Dendritic cell treated with granulocyte-macrophage colony-stimulating factor and Interleukin-4, amounts not matched to agents 40 ng/mL and 50 ng/mL, for 4 days (primary cell): ENCODE measurements around the gene POMGNT1.

Source experiments
- H3K27ac Mint-ChIP-seq: one replicate; pipeline ENCODE4 v1.8.0; 2022; ENCODE audit warnings: mild to moderate bottlenecking, mixed read lengths
- H3K27me3 Mint-ChIP-seq: one replicate; pipeline ENCODE4 v1.8.0; 2022; ENCODE audit warnings: mild to moderate bottlenecking, mixed read lengths
- H3K36me3 Mint-ChIP-seq: one replicate; pipeline ENCODE4 v1.8.0; 2022; ENCODE audit warnings: low read depth, mixed read lengths
- H3K4me1 Mint-ChIP-seq: one replicate; pipeline ENCODE4 v1.8.0; 2022; ENCODE audit warnings: low read depth, mixed read lengths
- H3K4me3 Mint-ChIP-seq: one replicate; pipeline ENCODE4 v1.8.0; 2022; ENCODE audit warnings: mild to moderate bottlenecking, moderate library complexity, mixed read lengths
- H3K9me3 Mint-ChIP-seq: one replicate; pipeline ENCODE4 v1.8.0; 2022; ENCODE audit warnings: mixed read lengths
- intact Hi-C: fragments of 100-400 bp; cut with micrococcal nuclease; formaldehyde crosslinking; loops from one replicate; pipeline ENCODE4 v1.15.0; 2022

POMGNT1 gene

DNA sequence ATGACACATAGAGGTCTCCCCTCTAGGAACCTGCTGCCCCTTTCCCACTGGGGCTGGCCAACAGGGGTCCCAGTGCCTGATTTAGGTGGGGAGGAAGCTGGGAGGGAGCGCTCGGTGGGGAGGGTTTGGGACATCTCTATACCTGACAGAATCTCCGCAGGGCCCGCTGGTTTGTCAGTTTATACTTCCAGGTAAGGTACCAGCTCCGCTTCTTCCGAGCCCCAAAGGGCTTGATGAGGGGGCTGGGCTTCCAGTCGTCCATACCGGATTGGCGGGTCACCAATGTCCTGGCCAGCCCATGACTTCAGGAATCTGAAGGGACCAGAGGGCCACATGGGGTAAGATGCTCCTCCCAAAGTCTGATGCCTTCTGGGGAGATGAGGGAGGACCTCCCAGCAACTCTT, 672 bp downstream of the POMGNT1 start:
- Mint-ChIP-seq H3K36me3 (peaks cover 34% of the 10 kb centered on the region), H3K9me3 (no peaks in the 10 kb centered on the region), H3K27ac (peak overlapping the region; percentile 76), H3K27me3 (peaks cover under 1% of the 10 kb centered on the region), H3K4me1 (peaks cover 30% of the 10 kb centered on the region), H3K4me3 (peak overlapping the region; percentile 82)
- intact Hi-C loops: no loop called here

DNA sequence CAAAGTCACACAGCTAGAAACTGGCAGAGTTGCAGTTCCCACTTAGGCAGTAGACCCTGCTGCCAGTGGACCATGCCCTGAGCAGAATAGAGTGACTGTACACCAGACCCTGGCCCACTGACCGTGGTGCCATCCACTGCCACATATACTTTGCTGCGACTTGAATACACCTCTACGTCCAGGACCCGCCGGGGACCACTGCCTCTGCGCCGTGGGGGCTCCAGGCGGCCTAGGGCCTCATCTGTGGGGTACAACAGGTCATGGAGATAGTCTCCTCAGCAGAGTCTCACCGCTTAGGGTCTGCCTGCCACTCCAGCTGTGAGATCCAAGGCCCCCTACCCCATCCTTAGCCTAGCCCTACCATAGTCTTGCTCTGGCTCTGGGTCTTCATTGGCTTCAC, 1.6 kb downstream of the POMGNT1 start:
- intact Hi-C loops: no loop called here
- Mint-ChIP-seq H3K9me3 (no peaks in the 10 kb centered on the region), H3K27ac (no peak overlapping the region), H3K4me1 (peaks cover 28% of the 10 kb centered on the region), H3K27me3 (no peaks in the 10 kb centered on the region), H3K36me3 (peaks cover 43% of the 10 kb centered on the region), H3K4me3 (no peak overlapping the region)

DNA sequence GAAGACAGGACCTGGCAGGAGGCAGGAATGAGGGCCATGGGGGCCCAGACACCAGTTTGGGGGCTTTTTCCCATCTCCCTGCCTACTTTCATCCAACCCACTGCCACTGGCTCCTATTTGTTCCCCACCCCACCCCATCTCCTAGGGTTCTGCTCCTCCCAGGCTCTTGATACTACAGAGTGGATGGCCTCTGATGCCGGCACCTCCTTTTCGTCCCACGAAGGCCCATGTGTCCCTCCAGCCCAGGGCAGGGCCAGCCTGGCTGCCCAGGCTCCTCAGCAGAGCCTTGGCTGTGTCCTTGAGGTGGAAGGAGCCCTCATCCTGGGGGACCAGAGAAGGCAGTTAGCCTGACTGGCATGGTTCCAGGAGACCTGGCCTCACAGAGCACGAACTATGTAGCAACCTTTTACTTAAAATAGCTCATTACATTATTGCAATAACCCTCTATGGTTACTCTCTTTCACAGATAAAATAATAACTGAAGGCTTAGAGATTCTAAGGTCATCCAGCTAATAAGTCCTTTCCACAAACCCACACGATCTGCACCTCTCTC, 3.5 kb downstream of the POMGNT1 start:
- Mint-ChIP-seq H3K4me1 (peaks cover 28% of the 10 kb centered on the region), H3K4me3 (no peak overlapping the region), H3K27ac (no peak overlapping the region), H3K36me3 (peaks cover 53% of the 10 kb centered on the region), H3K9me3 (no peaks in the 10 kb centered on the region), H3K27me3 (no peaks in the 10 kb centered on the region)
- intact Hi-C loops: no loop called here

DNA sequence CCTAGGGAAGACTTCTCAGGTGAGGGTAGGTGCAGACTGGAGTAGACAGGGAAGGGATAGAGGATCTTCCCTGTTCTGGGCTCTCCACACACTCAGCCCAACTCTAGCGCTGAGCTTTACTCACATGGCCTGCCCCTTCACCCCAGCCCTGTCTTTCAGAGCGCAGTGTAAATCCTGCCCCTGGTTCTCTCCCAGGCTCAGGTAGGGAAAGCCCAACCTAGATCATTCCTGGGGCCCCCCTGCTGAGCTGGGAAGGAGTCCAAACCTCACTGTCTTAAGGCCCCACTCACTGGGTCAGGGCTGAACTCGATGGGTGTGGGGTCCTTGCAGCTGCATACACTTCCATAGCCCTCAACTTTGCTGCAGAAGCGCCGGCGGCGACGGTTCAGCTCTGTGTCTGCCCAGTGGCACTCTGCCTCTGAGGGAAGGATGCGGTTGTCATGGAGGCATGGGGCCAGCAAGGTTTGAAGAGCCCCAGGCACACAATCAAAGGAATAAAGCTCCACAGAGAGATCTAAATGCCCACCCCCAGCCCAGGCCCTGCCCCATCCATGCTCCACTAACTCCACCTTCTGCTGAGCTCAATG, 4.2 kb downstream of the POMGNT1 start:
- no peak overlapping the region for H3K27ac Mint-ChIP-seq
- peaks cover 28% of the 10 kb centered on the region for H3K4me1 Mint-ChIP-seq
- no peaks in the 10 kb centered on the region for H3K27me3 Mint-ChIP-seq
- intact Hi-C loops: no loop called here
- H3K36me3 Mint-ChIP-seq: peaks cover 60% of the 10 kb centered on the region
- H3K4me3 Mint-ChIP-seq: no peak overlapping the region
- no peaks in the 10 kb centered on the region for H3K9me3 Mint-ChIP-seq

DNA sequence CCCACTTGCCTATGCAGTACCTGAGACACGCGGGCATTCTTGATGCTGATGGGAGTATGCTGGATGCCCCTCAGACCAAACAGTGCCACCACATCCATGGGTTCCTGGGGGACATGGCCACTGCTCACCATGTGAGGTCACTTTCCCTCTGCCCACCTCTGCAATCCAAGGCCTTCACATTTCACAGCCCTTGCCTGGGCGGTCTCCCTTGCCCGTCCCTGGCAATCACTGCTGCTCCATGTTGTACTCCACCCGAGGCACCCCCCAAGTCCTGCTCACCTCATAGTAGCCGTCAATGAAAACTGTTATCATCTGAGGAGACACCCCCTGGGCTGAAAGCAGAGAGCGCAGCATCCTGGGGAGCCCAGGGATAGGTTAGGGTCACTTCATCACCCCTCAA, 4.9 kb downstream of the POMGNT1 start:
- Mint-ChIP-seq H3K4me1 (peaks cover 28% of the 10 kb centered on the region), H3K4me3 (no peak overlapping the region), H3K36me3 (peaks cover 63% of the 10 kb centered on the region), H3K9me3 (no peaks in the 10 kb centered on the region), H3K27ac (no peak overlapping the region), H3K27me3 (no peaks in the 10 kb centered on the region)
- intact Hi-C loops: no loop called here

DNA sequence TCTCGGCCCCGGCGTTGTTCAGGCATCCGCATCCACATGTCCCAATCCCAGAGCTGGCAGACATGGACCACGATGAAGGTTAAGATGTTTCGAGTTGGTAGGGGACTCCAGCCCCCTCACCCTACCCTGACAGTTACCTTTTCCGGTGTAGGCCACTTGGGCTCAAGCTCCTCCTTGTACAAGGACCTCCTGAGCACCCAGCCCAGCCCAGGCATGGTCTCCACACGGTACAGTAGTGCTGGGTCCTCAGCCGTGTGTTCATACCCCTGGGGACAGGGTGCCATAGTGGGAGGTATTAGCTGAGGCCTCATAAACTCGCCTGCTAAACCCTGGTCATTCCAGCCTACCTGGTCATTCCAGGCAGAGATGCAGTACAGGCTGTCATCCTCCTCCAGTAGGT, 6.1 kb downstream of the POMGNT1 start:
- Mint-ChIP-seq H3K27me3 (no peaks in the 10 kb centered on the region), H3K27ac (no peak overlapping the region), H3K4me1 (peaks cover 23% of the 10 kb centered on the region), H3K9me3 (no peaks in the 10 kb centered on the region), H3K4me3 (no peak overlapping the region), H3K36me3 (peaks cover 73% of the 10 kb centered on the region)
- intact Hi-C loops: no loop called here

DNA sequence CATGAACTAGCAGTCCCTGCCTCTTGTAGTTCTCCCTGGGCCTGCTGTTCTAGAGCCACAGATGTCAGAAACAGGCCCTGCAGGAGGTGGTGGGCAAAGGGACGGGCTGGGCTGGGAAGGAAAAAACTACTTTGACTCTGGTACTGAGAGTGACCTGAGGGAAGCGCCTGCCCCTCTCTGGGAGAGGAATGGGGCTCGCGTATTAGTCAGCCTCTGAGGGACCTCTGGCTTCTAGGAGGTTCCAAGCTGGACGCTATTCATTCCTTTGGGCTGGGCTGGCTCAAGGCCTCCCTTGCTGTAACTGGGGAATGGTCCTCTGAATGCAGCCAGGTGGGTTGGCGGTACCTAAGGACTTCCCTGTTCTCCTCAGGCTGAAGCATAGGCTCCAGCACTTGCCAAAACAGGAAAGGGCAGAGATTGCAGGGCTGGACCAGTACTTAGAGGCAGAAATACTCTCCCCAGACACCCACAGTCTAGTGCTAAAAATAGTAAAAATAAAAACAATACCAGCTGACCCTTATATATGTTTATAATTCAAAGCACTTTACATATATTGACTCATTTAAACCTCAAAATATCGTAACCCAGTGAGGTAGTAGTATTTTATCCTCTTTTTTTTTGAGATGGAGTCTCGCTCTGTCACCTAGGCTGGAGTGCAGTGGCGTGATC, 7.1 kb downstream of the POMGNT1 start:
- Mint-ChIP-seq H3K4me1 (peaks cover 14% of the 10 kb centered on the region), H3K9me3 (no peaks in the 10 kb centered on the region), H3K27me3 (no peaks in the 10 kb centered on the region), H3K27ac (no peak overlapping the region), H3K4me3 (no peak overlapping the region), H3K36me3 (peaks cover 71% of the 10 kb centered on the region)
- intact Hi-C loops: no loop called here

DNA sequence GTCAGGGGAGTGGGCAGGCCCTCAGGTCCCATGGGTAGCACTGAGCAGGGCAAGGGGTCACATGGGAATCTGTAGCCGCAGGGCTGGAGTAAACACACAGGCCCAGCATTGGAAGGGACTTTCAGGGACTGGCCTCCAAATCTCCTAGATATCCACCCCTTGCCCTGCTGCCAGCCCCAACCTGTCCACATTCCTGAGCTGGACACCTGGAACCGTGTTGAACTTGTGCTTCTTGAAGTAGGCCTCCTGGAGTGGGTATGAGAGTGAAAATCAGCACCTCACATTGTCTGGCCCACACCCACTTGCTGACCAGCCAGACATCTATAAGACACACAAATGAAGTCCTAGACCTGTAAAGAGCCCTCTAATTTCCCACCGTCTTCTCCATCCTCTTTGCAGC, 7.7 kb downstream of the POMGNT1 start:
- intact Hi-C loops: no loop called here
- Mint-ChIP-seq H3K4me1 (peaks cover 8% of the 10 kb centered on the region), H3K9me3 (no peaks in the 10 kb centered on the region), H3K27me3 (no peaks in the 10 kb centered on the region), H3K27ac (no peak overlapping the region), H3K4me3 (no peak overlapping the region), H3K36me3 (peaks cover 68% of the 10 kb centered on the region)

DNA sequence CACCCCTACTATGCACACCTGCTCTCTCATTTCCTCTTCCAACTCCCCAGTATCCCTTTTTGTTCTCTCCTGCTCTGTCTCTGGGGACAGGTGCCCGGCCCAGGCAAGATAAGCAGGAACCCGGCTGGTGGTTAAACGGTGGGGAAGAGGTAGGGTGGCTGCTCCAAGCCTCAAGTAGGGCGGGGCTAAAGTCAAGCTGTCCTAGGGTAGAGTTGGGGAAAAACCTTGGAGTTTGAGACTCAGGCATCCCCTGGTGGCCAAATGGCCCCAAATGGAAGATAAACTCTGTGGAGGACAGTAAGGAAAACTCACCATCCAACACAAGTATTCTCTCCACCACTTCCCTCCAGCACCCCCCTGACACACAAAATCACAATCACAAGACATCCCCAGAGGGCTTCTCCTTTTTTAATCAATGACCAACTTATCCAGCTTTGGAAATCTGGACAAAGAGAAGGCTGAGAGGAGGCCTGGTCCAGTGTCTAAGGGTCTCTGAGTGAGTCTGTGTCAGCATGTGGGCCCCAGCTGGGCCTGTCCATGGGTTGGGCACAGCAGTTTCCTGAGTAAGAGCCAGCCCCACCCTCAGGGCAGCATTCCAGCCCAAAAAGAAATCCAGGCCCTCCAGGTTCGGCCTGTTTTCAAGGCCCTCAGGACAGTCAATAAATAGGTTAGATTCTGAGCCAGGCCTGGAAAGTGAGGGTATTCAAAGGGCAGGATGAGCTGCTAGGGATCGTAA, 9.8 kb downstream of the POMGNT1 start:
- peaks cover 2% of the 10 kb centered on the region for H3K27me3 Mint-ChIP-seq

DNA sequence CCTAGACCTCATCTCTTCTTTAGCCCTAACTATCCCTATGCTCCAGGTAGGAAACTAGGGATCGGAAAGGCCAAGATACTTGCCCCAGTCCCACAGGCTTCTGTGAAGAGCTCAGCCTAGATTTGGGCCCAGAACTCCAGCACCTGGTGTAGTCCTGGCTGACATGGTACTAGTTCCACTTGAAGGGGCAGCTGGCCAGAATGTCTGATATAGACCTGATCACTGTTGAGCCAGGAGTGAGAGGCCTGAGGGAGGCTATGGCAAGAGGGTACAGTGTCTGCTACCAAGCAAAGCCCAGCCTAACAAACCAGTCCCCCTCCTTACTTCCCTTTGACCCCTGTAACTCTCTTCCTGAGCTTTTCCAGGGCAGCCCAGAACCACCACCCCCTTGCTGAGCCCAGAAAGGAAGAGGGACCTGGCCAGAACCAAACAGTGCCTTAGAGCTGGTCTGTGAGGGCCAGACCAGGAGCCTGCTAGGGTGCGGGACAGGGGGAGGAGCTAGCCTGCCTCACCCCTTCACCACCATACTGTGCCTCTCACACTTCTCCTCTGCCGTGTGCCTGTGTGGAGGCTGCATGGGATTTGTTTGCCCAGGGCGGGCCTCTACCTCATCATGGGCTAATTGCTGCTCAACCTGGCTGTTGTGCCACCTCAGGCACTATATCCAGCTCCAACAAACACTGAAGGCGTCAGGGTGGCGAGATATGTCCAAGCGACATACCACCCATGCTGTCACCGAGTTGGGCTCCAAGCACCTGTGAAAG, 10.9 kb downstream of the POMGNT1 start:
- Mint-ChIP-seq H3K9me3 (no peaks in the 10 kb centered on the region), H3K27ac (no peak overlapping the region), H3K27me3 (peaks cover 2% of the 10 kb centered on the region), H3K4me1 (peaks cover 10% of the 10 kb centered on the region), H3K36me3 (peaks cover 37% of the 10 kb centered on the region), H3K4me3 (no peak overlapping the region)
- intact Hi-C loops: no loop called here

More for the DNA sequence above, 9.8 kb downstream of the POMGNT1 start:
- H3K9me3 Mint-ChIP-seq: no peaks in the 10 kb centered on the region
- intact Hi-C loops: no loop called here
- H3K4me3 Mint-ChIP-seq: no peak overlapping the region
- H3K27ac Mint-ChIP-seq: no peak overlapping the region
- peaks cover 49% of the 10 kb centered on the region for H3K36me3 Mint-ChIP-seq
- H3K4me1 Mint-ChIP-seq: peaks cover 10% of the 10 kb centered on the region

DNA sequence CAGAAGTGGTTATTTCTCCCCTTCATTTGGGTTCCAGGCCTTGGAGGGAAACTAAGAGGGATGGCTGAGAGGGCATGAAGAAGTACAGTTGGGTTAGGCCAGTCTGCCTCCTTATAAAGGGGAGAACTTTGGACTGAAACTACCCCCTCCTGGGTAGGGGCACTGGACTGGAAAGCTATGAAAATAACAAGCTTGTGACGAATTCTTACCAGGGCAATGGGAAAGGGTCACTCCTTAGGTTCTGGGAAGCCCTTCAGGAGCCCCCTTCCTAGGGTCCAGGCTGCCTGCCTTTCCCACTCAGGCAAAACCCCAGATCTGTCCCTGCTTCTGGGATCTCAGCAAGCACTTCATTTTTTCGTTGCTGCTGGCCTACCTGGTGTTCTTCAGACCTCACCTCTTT, 12.2 kb downstream of the POMGNT1 start:
- Mint-ChIP-seq H3K4me3 (no peak overlapping the region), H3K36me3 (peaks cover 31% of the 10 kb centered on the region)
- intact Hi-C loops: no loop called here

DNA sequence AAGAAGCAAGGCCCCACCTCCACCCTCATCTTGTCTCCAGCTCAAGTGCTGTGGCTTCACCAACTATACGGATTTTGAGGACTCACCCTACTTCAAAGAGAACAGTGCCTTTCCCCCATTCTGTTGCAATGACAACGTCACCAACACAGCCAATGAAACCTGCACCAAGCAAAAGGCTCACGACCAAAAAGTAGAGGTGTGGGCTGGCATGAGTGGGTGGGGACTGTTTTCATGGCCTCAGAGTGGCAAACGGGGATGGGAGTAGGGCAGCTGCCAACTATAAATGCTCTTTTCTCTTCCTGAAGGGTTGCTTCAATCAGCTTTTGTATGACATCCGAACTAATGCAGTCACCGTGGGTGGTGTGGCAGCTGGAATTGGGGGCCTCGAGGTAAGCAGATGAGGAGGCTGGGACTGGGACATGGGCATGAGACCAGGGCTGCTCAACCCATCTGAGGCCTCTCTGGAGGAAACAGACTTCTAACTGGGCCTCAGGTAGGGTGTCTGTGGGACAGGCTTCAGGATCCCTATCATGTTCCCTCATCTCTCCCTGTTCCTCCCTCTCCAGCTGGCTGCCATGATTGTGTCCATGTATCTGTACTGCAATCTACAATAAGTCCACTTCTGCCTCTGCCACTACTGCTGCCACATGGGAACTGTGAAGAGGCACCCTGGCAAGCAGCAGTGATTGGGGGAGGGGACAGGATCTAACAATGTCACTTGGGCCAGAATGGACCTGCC, 13.1 kb downstream of the POMGNT1 start:
- peaks cover 5% of the 10 kb centered on the region for H3K27me3 Mint-ChIP-seq
- H3K4me3 Mint-ChIP-seq: no peak overlapping the region
- peaks cover 10% of the 10 kb centered on the region for H3K4me1 Mint-ChIP-seq
- intact Hi-C loops: no loop called here
- H3K27ac Mint-ChIP-seq: no peak overlapping the region
- H3K9me3 Mint-ChIP-seq: no peaks in the 10 kb centered on the region
- peaks cover 23% of the 10 kb centered on the region for H3K36me3 Mint-ChIP-seq

More for the DNA sequence above, 12.2 kb downstream of the POMGNT1 start:
- Mint-ChIP-seq H3K27me3 (peaks cover 2% of the 10 kb centered on the region), H3K4me1 (peaks cover 10% of the 10 kb centered on the region), H3K27ac (no peak overlapping the region), H3K9me3 (no peaks in the 10 kb centered on the region)

DNA sequence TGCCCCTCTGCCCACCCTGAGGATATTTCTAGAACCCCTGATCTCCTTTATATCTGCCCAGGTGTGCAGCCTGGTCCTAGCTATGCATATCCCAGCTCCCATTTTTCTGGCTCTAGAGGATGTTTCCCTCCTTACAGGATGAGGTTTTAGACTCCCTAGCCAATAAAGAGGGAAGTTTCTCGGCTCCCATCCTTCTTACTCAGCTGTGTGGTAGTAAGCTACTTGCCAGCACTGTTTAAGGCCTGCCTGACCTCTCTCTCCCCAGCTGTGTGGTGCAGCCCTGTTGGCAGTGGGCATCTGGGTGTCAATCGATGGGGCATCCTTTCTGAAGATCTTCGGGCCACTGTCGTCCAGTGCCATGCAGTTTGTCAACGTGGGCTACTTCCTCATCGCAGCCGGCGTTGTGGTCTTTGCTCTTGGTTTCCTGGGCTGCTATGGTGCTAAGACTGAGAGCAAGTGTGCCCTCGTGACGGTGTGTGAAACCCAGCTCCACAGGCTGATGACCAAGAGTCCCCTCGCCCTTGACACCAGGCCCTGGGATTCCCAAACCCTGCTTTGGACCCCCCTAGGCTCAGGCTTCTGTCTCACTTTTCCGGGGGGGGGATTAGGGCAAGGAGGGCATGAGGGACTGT, 14.2 kb downstream of the POMGNT1 start:
- no peak overlapping the region for H3K4me3 Mint-ChIP-seq
- H3K36me3 Mint-ChIP-seq: peaks cover 13% of the 10 kb centered on the region
- H3K27me3 Mint-ChIP-seq: peaks cover 5% of the 10 kb centered on the region
- no peak overlapping the region for H3K27ac Mint-ChIP-seq
- H3K4me1 Mint-ChIP-seq: peaks cover 10% of the 10 kb centered on the region
- no peaks in the 10 kb centered on the region for H3K9me3 Mint-ChIP-seq
- intact Hi-C loops: no loop called here
